Gastroesophageal sphincter (tissue), 4 donors: ENCODE results near the gene ANKS1B. TPM values are rescaled to one million over a fixed set of nuclear protein-coding genes. Genes with fewer than 3 reads are reported as not detected.

Experiments used
- ATAC-seq: fragments of 150-250 bp; one replicate; pipeline ENCODE4 v1.9.1; 2016; ENCODE audit warnings: mild to moderate bottlenecking, moderate library complexity
- H3K27ac ChIP-seq, 4 donors: fragments of 200-600 bp; sonication (generic) in 3 of 4; 1 replicate in 3 of 4; 2 replicates in 1 of 4; pipeline ENCODE4 v1.5.1; 2016 to 2019
- H3K27me3 ChIP-seq: fragments of 200-600 bp; sonication (generic); one replicate; pipeline ENCODE4 v1.5.1; 2019
- H3K36me3 ChIP-seq, 2 donors: fragments of 200-600 bp; sonication (generic); one replicate each; pipeline ENCODE4 v1.5.1; 2019; ENCODE audit warnings: control low read depth in 1 of 2
- H3K4me1 ChIP-seq, 3 donors: fragments of 200-600 bp; sonication (generic); 1 replicate in 2 of 3; 2 replicates in 1 of 3; pipeline ENCODE4 v1.5.1; 2016 to 2019; ENCODE audit warnings: control low read depth in 2 of 3
- H3K4me3 ChIP-seq, 2 donors: fragments of 200-600 bp; sonication (generic); one replicate each; pipeline ENCODE4 v1.5.1; 2019; ENCODE audit warnings: mild to moderate bottlenecking in 1 of 2, moderate library complexity in 1 of 2
- H3K9me3 ChIP-seq, 3 donors: fragments of 200-600 bp; sonication (generic); one replicate each; pipeline ENCODE4 v1.5.1; 2017 to 2019; ENCODE audit warnings: control low read depth in 2 of 3
- CTCF ChIP-seq, 4 experiments: fragments of 200-600 bp in 2 of 4; fragments of 450-650 bp in 2 of 4; sonication (generic) in 1 of 4; IDR thresholded peaks; one replicate each; pipeline ENCODE4 v1.5.1; 2017 to 2019; ENCODE audit warnings: antibody characterized with exemption in 4 of 4, mild to moderate bottlenecking in 2 of 4, moderate library complexity in 2 of 4
- EP300 ChIP-seq: sonication (generic); formaldehyde crosslinking; IDR thresholded peaks from one replicate; pipeline ENCODE4 v1.6.1; 2017; ENCODE audit warnings: antibody characterized with exemption, mild to moderate bottlenecking
- POLR2A ChIP-seq, 2 donors: fragments of 450-650 bp; IDR thresholded peaks; one replicate each; pipeline ENCODE4 v1.6.1; 2017; ENCODE audit warnings: antibody characterized with exemption in 2 of 2, mild to moderate bottlenecking in 2 of 2, moderate library complexity in 1 of 2
- POLR2AphosphoS5 ChIP-seq: sonication (generic); formaldehyde crosslinking; IDR thresholded peaks from one replicate; pipeline ENCODE4 v1.6.1; 2017; ENCODE audit warnings: antibody characterized with exemption
- WGBS, 2 donors: methylation state at CpG; one replicate each; pipeline ENCODE4 v1.1.5; 2018; ENCODE audit warnings: low coverage in 1 of 2; 5-methylcytosine and 5-hydroxymethylcytosine counted together
- total RNA-seq, 4 donors: library from RNA; depleted of rRNA; stranded (reverse); fragments of >200 nt; gene quantifications; one replicate each; pipeline ENCODE4 v1.1.0, GENCODE V29; 2016

The ANKS1B gene
- total RNA-seq, 4 donors from 2014 or later, result 9.9 to 31.1 (median 21.4) TPM

GRCh38 chr12:99915251-99916082, 69.3 kb downstream of the ANKS1B start:
- no peaks in the 10 kb centered on the region for H3K36me3 ChIP-seq
- peaks cover 0 to 22% (median 0%) of the 10 kb centered on the region in 3 donors for H3K4me1 ChIP-seq
- no peaks in the 10 kb centered on the region for H3K27me3 ChIP-seq
- no peak for ATAC-seq
- no peaks in the 10 kb centered on the region for H3K9me3 ChIP-seq
- H3K27ac ChIP-seq, result no peak overlapping the region
- TF ChIP-seq CTCF (IDR thresholded peaks at IDR 0.05) (no peak), EP300 (no peak), POLR2A (IDR thresholded peaks at IDR 0.05) (no peak), POLR2AphosphoS5 (no peak)
- 77 to 93% methylated on average over 6 of the region's 6 CpGs for WGBS, 2 donors
- H3K4me3 ChIP-seq, result no peak overlapping the region

- Histone ChIP-seq H3K4me1 (peaks cover 0 to 30% (median 0%) of the 10 kb centered on the region in 3 donors), H3K9me3 (no peaks in the 10 kb centered on the region), H3K27ac (peak overlapping the region in 2 of 4 donors; percentile 35 to 46), H3K27me3 (no peaks in the 10 kb centered on the region), H3K4me3 (no peak overlapping the region), H3K36me3 (no peaks in the 10 kb centered on the region)
- no peak for ATAC-seq
- 42 to 50% methylated on average over 1 of the region's 1 CpG for WGBS, 2 donors
- TF ChIP-seq CTCF (IDR thresholded peaks at IDR 0.05), result no peak
- no peak for TF ChIP-seq POLR2AphosphoS5
- TF ChIP-seq EP300, result no peak
- TF ChIP-seq POLR2A (IDR thresholded peaks at IDR 0.05), result no peak
These were observed 70.5 kb downstream of the ANKS1B start for GRCh38 chr12:99914206-99914605.

GRCh38 chr12:99911967-99912366, 72.8 kb downstream of the ANKS1B start:
- peak overlapping the region; percentile 44 to 80 (median 76) for H3K27ac ChIP-seq
- ATAC-seq, result no peak

GRCh38 chr12:99911081-99911480, 73.7 kb downstream of the ANKS1B start:
- peaks cover 0 to 30% (median 0%) of the 10 kb centered on the region in 3 donors for H3K4me1 ChIP-seq
- H3K36me3 ChIP-seq, result no peaks in the 10 kb centered on the region
- no peaks in the 10 kb centered on the region for H3K27me3 ChIP-seq
- TF ChIP-seq CTCF (IDR thresholded peaks at IDR 0.05) (peak in 1 of 4 experiments; percentile 24), POLR2AphosphoS5 (peak; percentile 59), POLR2A (IDR thresholded peaks at IDR 0.05) (no peak)
- H3K9me3 ChIP-seq, result no peaks in the 10 kb centered on the region
- WGBS, 2 donors, result 6 to 13% methylated on average over 2 to 3 of the region's 3 CpGs
- H3K27ac ChIP-seq, result peak overlapping the region; percentile 72 to 80 (median 76)
- peak; percentile 91 for ATAC-seq
- H3K4me3 ChIP-seq, result peak overlapping the region; percentile 14 to 18

More at GRCh38 chr12:99911967-99912366, 72.8 kb downstream of the ANKS1B start:
- Histone ChIP-seq H3K9me3 (no peaks in the 10 kb centered on the region), H3K4me1 (peaks cover 0 to 30% (median 0%) of the 10 kb centered on the region in 3 donors), H3K4me3 (peak overlapping the region; percentile 14 to 17), H3K36me3 (no peaks in the 10 kb centered on the region), H3K27me3 (no peaks in the 10 kb centered on the region)
- TF ChIP-seq CTCF (IDR thresholded peaks at IDR 0.05), result no peak
- no peak for TF ChIP-seq EP300
- TF ChIP-seq POLR2AphosphoS5, result no peak
- WGBS, 2 donors, result 11 to 22% methylated on average over 1 of the region's 1 CpG

GRCh38 chr12:99910342-99910741, 74.4 kb downstream of the ANKS1B start:
- no peaks in the 10 kb centered on the region for H3K27me3 ChIP-seq
- TF ChIP-seq POLR2A (IDR thresholded peaks at IDR 0.05), result no peak
- TF ChIP-seq POLR2AphosphoS5, result no peak
- TF ChIP-seq EP300, result no peak
- TF ChIP-seq CTCF (IDR thresholded peaks at IDR 0.05), result no peak
- H3K4me3 ChIP-seq, result no peak overlapping the region
- ATAC-seq, result no peak
- 13 to 15% methylated on average over 1 of the region's 1 CpG for WGBS, 2 donors
- peak overlapping the region; percentile 72 to 80 (median 76) for H3K27ac ChIP-seq
- no peaks in the 10 kb centered on the region for H3K36me3 ChIP-seq
- H3K9me3 ChIP-seq, result no peaks in the 10 kb centered on the region
- peaks cover 0 to 30% (median 0%) of the 10 kb centered on the region in 3 donors for H3K4me1 ChIP-seq
